Mesothelial cell of epicardium (in vitro differentiated cells): ENCODE data around the gene RALY. TPM values are rescaled to one million over a fixed set of nuclear protein-coding genes. Genes with fewer than 3 reads are reported as not detected.

Experiments used
- DNase-seq, 2 experiments: peaks; one replicate each; pipeline ENCODE4 v3.0.0; 2021; ENCODE audit warnings: low spot score in 2 of 2; ENCODE audit not compliant: unreplicated experiment in 2 of 2
- H3K27ac Mint-ChIP-seq: 2 replicates; pipeline ENCODE4 v1.8.0; 2021; ENCODE audit warnings: mixed read lengths
- H3K27me3 Mint-ChIP-seq: 2 replicates; pipeline ENCODE4 v1.8.0; 2021; ENCODE audit warnings: low read depth, mixed read lengths
- H3K36me3 Mint-ChIP-seq: 2 replicates; pipeline ENCODE4 v1.8.0; 2021; ENCODE audit warnings: mixed read lengths
- H3K4me1 Mint-ChIP-seq: 2 replicates; pipeline ENCODE4 v1.8.0; 2021; ENCODE audit warnings: mixed read lengths
- H3K4me3 Mint-ChIP-seq: 2 replicates; pipeline ENCODE4 v1.8.0; 2021; ENCODE audit warnings: mild to moderate bottlenecking, moderate library complexity, mixed read lengths
- H3K9me3 Mint-ChIP-seq: 2 replicates; pipeline ENCODE4 v1.8.0; 2021; ENCODE audit warnings: mixed read lengths
- CTCF ChIP-seq: fragments of 200-600 bp; sonication (generic); IDR thresholded peaks from one replicate; pipeline ENCODE4 v1.5.0; 2021; ENCODE audit warnings: antibody characterized with exemption; ENCODE audit not compliant: unreplicated experiment
- total RNA-seq: library from RNA; stranded (reverse); gene quantifications from 3 replicates; pipeline ENCODE4 v1.2.1, GENCODE V29; 2021

Gene RALY
- total RNA-seq, 1 donor from 2014 or later, result 139 TPM

- TF ChIP-seq CTCF, result no peak
- no peak for DNase-seq
- Mint-ChIP-seq H3K27ac (no peak overlapping the region), H3K4me3 (no peak overlapping the region), H3K27me3 (no peaks in the 10 kb centered on the region), H3K36me3 (peaks cover 58% of the 10 kb centered on the region), H3K4me1 (no peaks in the 10 kb centered on the region), H3K9me3 (no peaks in the 10 kb centered on the region)
Measured at GRCh38 chr20:34093895-34094294, 100.2 kb downstream of the RALY start.

- Mint-ChIP-seq H3K4me3 (no peak overlapping the region), H3K27ac (no peak overlapping the region), H3K27me3 (no peaks in the 10 kb centered on the region), H3K36me3 (peaks cover 59% of the 10 kb centered on the region), H3K9me3 (no peaks in the 10 kb centered on the region), H3K4me1 (no peaks in the 10 kb centered on the region)
- DNase-seq, result no peak
- TF ChIP-seq CTCF, result no peak
Measured at GRCh38 chr20:34095825-34096224, 102.1 kb downstream of the RALY start.

- no peak for TF ChIP-seq CTCF
- H3K4me3 Mint-ChIP-seq, result no peak overlapping the region
- no peaks in the 10 kb centered on the region for H3K4me1 Mint-ChIP-seq
- H3K27ac Mint-ChIP-seq, result peak overlapping the region; percentile 5
- no peaks in the 10 kb centered on the region for H3K9me3 Mint-ChIP-seq
- H3K27me3 Mint-ChIP-seq, result no peaks in the 10 kb centered on the region
- no peak for DNase-seq
- peaks cover 59% of the 10 kb centered on the region for H3K36me3 Mint-ChIP-seq
Measured at GRCh38 chr20:34096699-34097444, 103.2 kb downstream of the RALY start.

DNA sequence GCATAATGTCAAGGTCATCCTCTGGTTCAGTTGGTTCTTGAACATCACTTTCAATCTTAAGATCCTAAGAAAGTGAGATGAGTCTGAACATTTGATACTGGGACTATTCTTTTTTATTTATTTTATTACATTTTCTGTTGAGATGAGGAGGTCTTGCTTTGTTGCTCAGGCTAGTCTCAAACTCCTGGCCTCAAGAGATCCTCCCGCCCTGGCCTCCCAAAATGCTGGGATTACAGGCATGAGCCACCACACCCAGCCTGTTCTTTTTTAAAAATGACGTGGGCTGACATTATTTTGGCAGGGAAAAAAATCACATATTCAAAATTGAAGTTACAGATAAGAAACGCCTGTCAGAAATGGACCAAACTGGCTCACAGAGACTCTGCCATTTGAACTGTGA is 104.9 kb downstream of the RALY start:
- no peak for DNase-seq
- no peak for TF ChIP-seq CTCF
- H3K4me3 Mint-ChIP-seq, result no peak overlapping the region
- no peaks in the 10 kb centered on the region for H3K4me1 Mint-ChIP-seq
- H3K27ac Mint-ChIP-seq, result no peak overlapping the region
- no peaks in the 10 kb centered on the region for H3K9me3 Mint-ChIP-seq
- H3K27me3 Mint-ChIP-seq, result no peaks in the 10 kb centered on the region
- peaks cover 60% of the 10 kb centered on the region for H3K36me3 Mint-ChIP-seq

- Mint-ChIP-seq H3K27me3 (no peaks in the 10 kb centered on the region), H3K4me1 (no peaks in the 10 kb centered on the region), H3K36me3 (peaks cover 60% of the 10 kb centered on the region), H3K4me3 (no peak overlapping the region), H3K27ac (no peak overlapping the region), H3K9me3 (no peaks in the 10 kb centered on the region)
- no peak for TF ChIP-seq CTCF
- DNase-seq, result no peak
Measured at GRCh38 chr20:34099675-34100074, 106.0 kb downstream of the RALY start.
